ENCODE results near the gene OR4F17. TPM values are rescaled to one million over a fixed set of nuclear protein-coding genes. Genes with fewer than 3 reads are reported as not detected.

Gene OR4F17
- total RNA-seq: not detected

GRCh38 chr19:106804-107203 lies at the start of gene OR4F17:
TSS of gene OR4F17 (plus strand) at chr19:107104. CDS start at chr19:110679, 3,575 bp downstream.

Other genes starting within 250 kb of the OR4F17 start
- 1 to 10 TPM; 1.4 to 4.7 TPM for gene PLPP2, start 184.3 kb downstream of the OR4F17 start, total RNA-seq
- gene MIER2, start 237.7 kb downstream of the OR4F17 start, total RNA-seq: 1 to 10 TPM; 7.2 to 8.0 TPM

Measured in melanocyte of skin (primary cell).